Cardiac fibroblast (primary cell): ENCODE measurements around the gene RNF103.
"Not testable (repeated sequence)": the region's sequence is repeated elsewhere in the genome, so short reads cannot be mapped to it uniquely, and the experiment has no call there.

ENCODE experiments used
- DNase-seq, 2 donors: peaks; one replicate each; pipeline versions ENCODE4 v3.0.0 to v3.0.0-alpha.2; 2010; ENCODE audit warnings: low read depth in 2 of 2
- H3K4me3 ChIP-seq, 2 donors: replicated peaks in 1 of 2; 1 replicate in 1 of 2; 2 replicates in 1 of 2; pipeline ENCODE4 v1.5.1; 2011; ENCODE audit warnings: low read depth in 2 of 2, low read length in 2 of 2, mild to moderate bottlenecking in 2 of 2, moderate library complexity in 1 of 2
- TF ChIP-seq, protein P1 (sequence below): IDR thresholded peaks from one replicate; pipeline ENCODE4 v1.5.1; 2011; ENCODE audit warnings: low read depth, mild to moderate bottlenecking, low read length, inconsistent platforms

The RNF103 gene

DNA sequence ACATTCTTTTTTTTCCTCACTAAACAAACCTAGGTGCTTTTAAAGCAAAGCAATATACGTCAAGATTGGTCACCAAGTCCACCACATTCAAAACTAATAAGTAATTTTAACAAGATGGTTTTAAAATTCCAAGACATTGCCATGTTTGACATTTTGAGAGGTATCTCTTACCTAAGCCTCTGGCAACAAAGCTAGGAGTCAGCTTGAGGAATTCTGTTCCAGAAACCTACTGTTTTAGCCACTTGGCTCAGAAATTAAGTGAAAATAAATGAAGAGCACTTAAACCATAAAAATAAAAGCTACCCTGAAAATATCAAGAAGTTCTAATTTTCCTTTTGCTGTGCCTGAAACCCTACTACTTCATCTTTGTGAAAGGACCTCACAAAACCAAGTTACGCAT, 30.4 kb downstream of the RNF103 start:
- no peak overlapping the region for H3K4me3 ChIP-seq
- DNase-seq, result no peak
- TF ChIP-seq, protein P1, sequence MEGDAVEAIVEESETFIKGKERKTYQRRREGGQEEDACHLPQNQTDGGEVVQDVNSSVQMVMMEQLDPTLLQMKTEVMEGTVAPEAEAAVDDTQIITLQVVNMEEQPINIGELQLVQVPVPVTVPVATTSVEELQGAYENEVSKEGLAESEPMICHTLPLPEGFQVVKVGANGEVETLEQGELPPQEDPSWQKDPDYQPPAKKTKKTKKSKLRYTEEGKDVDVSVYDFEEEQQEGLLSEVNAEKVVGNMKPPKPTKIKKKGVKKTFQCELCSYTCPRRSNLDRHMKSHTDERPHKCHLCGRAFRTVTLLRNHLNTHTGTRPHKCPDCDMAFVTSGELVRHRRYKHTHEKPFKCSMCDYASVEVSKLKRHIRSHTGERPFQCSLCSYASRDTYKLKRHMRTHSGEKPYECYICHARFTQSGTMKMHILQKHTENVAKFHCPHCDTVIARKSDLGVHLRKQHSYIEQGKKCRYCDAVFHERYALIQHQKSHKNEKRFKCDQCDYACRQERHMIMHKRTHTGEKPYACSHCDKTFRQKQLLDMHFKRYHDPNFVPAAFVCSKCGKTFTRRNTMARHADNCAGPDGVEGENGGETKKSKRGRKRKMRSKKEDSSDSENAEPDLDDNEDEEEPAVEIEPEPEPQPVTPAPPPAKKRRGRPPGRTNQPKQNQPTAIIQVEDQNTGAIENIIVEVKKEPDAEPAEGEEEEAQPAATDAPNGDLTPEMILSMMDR, result no peak

DNA sequence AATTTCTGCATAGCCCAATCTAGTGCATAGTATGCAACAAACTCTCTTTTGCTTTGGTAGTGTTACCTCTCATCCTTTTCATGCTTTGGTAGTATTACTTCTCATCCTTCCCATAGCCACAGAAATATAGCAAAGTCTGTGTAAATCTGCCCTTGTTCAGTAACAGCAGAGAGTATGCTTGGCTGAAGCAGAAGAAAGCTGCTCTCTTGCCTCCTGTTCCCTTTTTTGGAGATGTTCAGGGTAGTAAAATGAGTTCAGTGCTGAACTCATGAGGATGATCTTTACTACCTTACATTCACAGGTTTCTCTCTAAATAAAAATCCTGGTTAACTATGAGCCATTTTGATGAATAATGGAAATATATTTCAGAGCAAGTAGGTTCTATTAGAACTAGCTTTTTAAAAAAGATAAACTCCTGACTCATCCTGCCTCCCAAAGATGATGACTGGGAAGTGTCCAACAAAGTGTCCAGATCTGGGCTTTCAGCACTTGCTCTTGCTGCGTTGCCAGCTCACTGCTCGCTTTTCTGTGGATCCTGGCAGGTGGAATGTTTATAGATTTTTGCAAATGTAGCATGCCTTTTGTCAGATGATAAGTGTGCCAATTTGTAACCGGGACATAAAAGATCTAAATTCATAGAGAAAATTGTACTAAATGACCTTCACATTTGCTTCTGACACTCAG, 31.0 kb downstream of the RNF103 start:
- DNase-seq, result peak; percentile 20 to 22
- TF ChIP-seq, protein P1, result no peak
- no peak overlapping the region for H3K4me3 ChIP-seq

DNA sequence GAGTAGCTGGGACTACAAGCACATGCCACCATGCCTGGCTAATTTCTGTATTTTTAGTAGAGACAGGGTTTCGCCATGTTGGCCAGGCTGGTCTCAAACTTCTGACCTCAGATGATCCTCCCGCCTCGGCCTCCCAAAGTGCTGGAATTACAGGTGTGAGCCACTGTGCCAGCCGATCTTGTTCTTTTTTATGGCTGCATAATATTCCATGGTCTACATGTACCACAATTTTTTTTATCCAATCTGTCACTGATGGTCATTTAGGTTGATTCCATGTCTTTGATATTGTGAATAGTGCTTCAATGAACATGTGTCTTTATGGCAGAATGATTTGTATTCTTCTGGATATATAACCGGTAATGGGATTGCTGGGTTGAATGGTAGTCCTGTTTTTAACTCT, 34.0 kb downstream of the RNF103 start:
- H3K4me3 ChIP-seq, DNase-seq: not testable (repeated sequence)

DNA sequence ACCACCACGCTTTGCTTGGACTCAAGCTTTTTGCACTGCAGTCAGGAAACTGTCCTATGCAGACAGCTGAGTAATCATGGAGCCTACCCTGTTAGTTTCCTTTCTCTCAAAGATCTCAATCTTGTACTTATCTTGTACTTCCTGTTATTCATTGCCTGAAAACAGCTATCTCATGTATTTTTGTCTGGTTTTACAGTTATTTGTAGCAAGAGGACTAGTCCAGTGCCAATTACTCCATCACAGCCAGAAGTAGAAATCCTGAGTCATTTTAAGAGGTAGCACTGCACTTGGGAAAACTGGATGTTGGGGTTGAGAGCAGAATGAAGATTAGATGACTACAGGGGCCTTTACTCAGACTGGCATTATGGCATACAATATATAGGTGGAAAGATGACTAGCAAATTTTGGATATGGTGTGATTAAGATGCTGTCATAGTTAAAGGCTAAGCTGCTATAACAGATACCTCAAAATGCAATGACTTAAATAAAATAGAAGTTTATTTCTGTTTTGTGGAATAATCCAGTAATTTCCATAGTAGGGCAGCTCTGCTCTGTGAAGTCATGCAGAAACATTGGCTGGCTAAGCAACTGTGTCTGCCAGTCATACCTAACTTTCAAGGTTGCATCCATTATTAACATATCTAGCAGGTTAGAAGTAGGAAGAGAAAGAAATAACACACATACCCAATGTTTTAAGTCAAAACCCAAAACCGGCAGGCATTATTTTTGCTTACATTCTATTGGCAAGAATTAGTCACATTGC, 39.3 kb downstream of the RNF103 start:
- H3K4me3 ChIP-seq, result no peak overlapping the region
- DNase-seq, result peak; percentile 73 to 75
- TF ChIP-seq, protein P1, result no peak

DNA sequence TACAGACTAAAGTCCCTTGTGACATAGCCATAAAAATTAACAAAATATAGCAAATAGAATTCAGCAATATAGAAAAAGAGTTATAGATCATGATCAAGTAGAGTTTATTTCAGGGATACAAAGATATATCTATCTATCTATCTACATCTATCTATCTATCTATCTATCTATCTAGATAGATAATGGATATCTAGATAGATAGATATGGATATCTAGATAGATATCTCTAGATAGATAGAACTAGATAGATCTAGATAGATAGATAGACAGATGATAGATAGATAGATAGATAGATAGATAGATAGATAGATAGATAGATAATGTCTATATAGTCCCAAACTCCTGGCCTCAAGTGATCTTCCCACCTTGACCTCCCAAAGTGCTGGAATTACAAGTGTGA, 43.1 kb downstream of the RNF103 start:
- no peak for DNase-seq
- TF ChIP-seq, protein P1, result no peak
- H3K4me3 ChIP-seq, result no peak overlapping the region

DNA sequence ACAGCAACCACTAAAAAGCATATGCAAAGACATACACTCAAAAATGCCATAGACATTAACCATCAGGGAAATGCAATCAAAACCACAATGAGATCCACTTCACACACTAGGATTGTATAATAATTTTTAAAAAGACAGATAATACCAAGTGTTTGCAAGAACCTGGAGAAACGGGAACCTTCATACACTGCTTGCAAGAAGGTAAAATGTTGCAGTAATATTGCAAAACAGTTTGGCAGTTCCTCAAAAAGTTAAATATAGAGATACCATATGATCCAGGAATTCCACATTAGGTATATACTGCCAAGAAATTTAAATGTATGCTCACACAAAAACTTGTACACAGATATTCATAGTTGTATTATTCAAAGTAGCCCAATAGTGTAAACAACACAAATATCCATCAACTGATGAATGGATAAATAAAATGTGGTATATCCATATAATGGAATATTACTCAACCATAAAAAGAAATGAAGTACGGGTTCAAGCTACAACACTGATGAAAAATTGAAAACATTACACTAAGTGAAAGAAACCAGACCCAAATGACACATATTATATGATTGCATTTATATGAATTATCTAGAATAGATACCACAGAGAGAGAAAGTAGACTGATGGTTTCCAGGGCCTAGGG, 45.7 kb downstream of the RNF103 start:
- DNase-seq, result no peak
- H3K4me3 ChIP-seq, result no peak overlapping the region
- TF ChIP-seq, protein P1, result no peak

DNA sequence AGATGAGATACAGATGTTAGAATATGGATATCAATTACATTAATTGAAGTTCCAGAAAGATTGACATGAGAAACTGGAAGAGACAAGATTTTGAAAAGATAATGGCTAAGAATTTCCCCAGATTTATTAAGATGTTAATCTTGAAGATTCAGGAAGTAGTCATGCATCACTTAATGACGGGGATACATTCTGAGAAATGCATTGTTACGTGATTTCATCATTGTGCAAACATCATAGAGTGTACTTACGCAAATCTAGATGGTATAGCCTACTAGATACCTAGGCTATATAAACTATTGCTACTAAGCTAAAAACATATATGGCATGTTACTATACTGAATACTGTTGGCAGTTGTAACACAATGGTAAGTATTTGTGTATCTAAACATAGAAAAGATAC, 53.6 kb downstream of the RNF103 start:
- TF ChIP-seq, protein P1, result no peak
- H3K4me3 ChIP-seq, result no peak overlapping the region
- DNase-seq, result peak in 1 of 2 donors; percentile 37
